Upper lobe of left lung (tissue), 4 donors: ENCODE results near the gene SIK2.

ENCODE experiments used
- POLR2A ChIP-seq, 4 donors: fragments of 450-650 bp; IDR thresholded peaks; one replicate each; pipeline ENCODE4 v1.5.1; 2016 to 2017; ENCODE audit warnings: antibody characterized with exemption in 4 of 4, mild to moderate bottlenecking in 2 of 4
- TF ChIP-seq, protein P1 (sequence below), 6 experiments: fragments of 450-650 bp in 4 of 6; fragments of 200-600 bp in 2 of 6; sonication (generic) in 2 of 6; IDR thresholded peaks; one replicate each; pipeline ENCODE4 v1.5.1; 2016 to 2019; ENCODE audit warnings: antibody characterized with exemption in 6 of 6

DNA sequence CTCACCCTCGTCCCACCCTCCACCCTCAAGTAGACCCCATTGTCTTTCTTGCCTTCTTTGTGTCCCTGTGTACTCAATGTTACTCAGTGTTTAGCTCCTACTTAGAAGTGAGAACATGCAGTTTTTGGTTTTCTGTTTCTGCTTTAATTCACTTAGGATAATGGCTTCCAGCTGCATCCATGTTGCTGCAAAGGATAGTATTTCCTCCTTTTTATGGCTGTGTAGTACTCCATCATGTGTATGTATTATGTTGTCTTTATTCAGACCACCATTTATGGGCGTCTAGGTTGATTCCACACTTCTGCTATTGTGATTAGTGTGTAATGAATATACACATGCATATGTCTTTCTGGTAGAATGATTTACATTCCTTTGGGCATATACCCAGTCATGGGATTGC lies 73.6 kb downstream of the SIK2 start:
- no peak for TF ChIP-seq POLR2A (IDR thresholded peaks at IDR 0.05)
- TF ChIP-seq, protein P1, sequence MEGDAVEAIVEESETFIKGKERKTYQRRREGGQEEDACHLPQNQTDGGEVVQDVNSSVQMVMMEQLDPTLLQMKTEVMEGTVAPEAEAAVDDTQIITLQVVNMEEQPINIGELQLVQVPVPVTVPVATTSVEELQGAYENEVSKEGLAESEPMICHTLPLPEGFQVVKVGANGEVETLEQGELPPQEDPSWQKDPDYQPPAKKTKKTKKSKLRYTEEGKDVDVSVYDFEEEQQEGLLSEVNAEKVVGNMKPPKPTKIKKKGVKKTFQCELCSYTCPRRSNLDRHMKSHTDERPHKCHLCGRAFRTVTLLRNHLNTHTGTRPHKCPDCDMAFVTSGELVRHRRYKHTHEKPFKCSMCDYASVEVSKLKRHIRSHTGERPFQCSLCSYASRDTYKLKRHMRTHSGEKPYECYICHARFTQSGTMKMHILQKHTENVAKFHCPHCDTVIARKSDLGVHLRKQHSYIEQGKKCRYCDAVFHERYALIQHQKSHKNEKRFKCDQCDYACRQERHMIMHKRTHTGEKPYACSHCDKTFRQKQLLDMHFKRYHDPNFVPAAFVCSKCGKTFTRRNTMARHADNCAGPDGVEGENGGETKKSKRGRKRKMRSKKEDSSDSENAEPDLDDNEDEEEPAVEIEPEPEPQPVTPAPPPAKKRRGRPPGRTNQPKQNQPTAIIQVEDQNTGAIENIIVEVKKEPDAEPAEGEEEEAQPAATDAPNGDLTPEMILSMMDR (IDR thresholded peaks at IDR 0.05) = no peak
